IPS-18a (cell line): ENCODE measurements around the gene NOC4L.

Experiments used
- H3K27ac ChIP-seq: one replicate; pipeline ENCODE4 v1.5.1; 2013; ENCODE audit warnings: low read length
- H3K27me3 ChIP-seq: one replicate; pipeline ENCODE4 v1.6.1; 2013; ENCODE audit warnings: mild to moderate bottlenecking, low read length; ENCODE audit not compliant: control insufficient read depth, insufficient read depth
- H3K36me3 ChIP-seq: one replicate; pipeline ENCODE4 v1.6.1; 2013; ENCODE audit warnings: low read depth, low read length; ENCODE audit not compliant: control insufficient read depth
- H3K4me1 ChIP-seq: one replicate; pipeline ENCODE4 v1.6.1; 2013; ENCODE audit warnings: low read depth, low read length; ENCODE audit not compliant: control insufficient read depth
- H3K4me3 ChIP-seq: one replicate; pipeline ENCODE4 v1.5.1; 2013; ENCODE audit warnings: low read length
- H3K9ac ChIP-seq: one replicate; pipeline ENCODE4 v1.6.1; 2013; ENCODE audit warnings: mild to moderate bottlenecking, low read length, moderate library complexity
- H3K9me3 ChIP-seq: one replicate; pipeline ENCODE4 v1.6.1; 2013; ENCODE audit warnings: low read depth, low read length; ENCODE audit not compliant: control insufficient read depth

Gene NOC4L

DNA sequence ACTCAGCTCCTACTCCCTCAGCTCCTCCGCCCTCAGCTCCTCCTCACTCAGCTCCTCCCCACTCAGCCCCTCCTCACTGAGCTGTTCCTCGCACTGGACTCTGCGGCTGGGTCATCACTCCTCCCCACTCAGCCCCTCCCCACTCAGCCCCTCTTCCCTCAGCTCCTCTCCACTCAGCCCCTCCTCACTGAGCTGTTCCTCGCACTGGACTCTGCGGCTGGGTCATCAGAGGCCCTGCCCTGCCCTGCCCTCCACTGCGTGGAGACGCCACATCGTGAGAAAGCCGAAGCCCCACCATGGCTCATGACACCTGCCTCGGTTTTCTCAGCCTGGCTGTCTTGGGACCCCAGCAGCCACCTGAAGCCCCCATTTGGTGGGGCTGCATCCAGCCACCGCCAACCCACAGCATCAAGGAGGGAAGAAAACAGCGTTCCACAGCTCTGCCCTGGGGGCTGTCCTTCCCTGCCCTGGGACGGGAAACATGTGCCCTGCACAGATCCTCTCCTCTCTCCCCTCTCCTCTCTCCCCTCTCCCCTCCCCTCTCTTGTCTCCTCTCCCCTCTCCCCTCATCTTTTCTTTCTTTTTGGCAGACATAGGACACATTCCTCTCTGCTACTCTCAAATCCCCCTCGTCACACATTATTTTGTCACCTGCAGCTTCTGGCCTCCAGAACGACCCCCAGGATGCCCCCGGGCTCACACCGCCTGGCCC, 17.7 kb downstream of the NOC4L start:
- Histone ChIP-seq H3K27ac (no peak overlapping the region), H3K4me1 (no peaks in the 10 kb centered on the region), H3K36me3 (no peaks in the 10 kb centered on the region), H3K4me3 (no peak overlapping the region), H3K9ac (no peak overlapping the region), H3K9me3 (no peaks in the 10 kb centered on the region), H3K27me3 (peaks cover 31% of the 10 kb centered on the region)

DNA sequence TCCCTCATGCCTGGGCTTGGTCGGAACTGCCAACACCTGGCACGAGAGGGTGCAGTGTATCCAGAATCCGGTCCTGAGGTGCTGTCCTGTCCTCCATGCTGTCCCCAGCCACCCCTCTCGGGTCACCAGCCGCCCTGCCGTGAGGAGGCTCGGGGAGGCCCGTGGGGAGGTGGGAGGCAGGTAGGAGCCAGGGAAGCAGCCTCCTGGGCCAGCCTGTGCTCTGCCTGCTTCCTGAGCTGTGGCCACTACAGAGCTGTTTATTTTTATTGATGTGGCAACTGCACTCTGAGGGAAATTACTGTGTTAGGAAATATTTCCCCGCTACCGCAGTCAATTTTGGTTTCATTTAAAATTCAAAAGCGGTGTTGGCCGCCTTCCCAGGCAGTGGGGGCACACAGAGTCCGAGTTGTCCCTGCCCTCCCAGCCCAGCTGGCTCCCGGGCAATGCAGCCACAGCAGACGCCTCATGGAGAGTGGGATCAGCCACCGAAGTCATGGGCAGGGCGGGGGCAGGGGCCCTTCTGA, 18.3 kb downstream of the NOC4L start:
- H3K4me1 ChIP-seq, result no peaks in the 10 kb centered on the region
- H3K36me3 ChIP-seq, result no peaks in the 10 kb centered on the region
- H3K27me3 ChIP-seq, result peaks cover 31% of the 10 kb centered on the region
- no peak overlapping the region for H3K4me3 ChIP-seq
- no peak overlapping the region for H3K9ac ChIP-seq
- no peak overlapping the region for H3K27ac ChIP-seq
- no peaks in the 10 kb centered on the region for H3K9me3 ChIP-seq

DNA sequence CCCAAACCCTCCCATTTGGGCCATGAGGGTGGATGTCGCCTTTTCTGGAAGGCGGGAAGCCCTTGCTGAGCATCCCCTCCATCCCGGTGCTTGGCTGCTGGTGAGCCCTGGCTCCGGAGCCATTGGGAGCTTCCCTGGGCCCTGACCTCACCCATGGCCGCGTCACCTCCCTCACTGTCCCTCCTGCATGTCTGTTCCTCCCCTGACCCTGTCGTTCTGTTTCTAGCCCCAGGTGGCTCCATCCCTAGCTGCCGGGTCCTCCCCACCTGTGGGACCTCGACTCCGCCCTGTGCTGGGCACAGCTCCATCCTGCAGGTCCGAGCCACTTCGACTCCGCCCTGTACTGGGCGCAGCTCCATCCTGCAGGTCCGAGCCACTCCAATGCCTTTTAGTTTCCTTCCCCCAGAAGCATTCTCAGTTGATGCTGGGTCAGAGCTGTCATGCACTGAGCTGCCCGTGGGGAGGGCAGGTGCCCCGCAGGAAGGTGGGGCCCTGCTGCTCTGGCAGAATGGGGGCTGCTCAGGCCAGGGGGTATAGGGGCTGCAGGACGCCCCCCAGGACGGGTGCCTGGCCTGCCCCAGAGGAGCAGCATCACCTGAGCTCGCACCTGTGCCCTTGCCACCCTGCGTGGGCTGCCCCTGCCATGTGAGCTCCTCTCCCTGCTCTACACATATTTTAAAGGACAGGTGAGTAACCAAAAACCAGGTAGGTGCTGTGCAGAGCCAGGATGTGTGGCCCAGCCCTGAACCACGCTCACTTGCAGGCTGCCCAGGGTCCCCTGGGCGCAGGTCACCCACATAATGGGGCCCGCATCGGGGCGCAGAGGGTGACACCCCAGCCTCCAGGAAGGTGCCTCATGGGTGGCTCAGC, 19.0 kb downstream of the NOC4L start:
- Histone ChIP-seq H3K27me3 (peaks cover 31% of the 10 kb centered on the region), H3K4me3 (no peak overlapping the region), H3K9ac (no peak overlapping the region), H3K27ac (no peak overlapping the region), H3K4me1 (no peaks in the 10 kb centered on the region), H3K36me3 (no peaks in the 10 kb centered on the region), H3K9me3 (no peaks in the 10 kb centered on the region)

DNA sequence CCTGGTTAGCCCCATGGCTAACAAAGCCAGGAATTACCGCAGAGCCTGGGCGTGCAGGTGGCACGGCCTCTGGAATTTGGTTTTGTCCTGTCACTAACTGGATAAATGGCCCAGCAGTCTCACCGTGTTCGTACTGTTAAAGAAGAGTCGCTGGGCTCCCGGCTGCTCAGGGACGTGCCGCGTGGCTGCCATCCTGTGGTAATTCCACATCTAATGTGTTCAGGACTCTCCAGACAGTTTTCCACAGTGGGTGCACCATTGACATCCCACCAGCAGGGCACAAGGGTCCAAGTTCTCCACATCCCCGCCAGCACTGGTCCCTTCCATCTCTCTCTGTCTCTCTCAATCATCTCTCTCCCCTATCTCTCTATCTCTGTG, 19.6 kb downstream of the NOC4L start:
- Histone ChIP-seq H3K9ac (no peak overlapping the region), H3K27me3 (peaks cover 31% of the 10 kb centered on the region), H3K4me1 (no peaks in the 10 kb centered on the region), H3K4me3 (no peak overlapping the region), H3K36me3 (no peaks in the 10 kb centered on the region), H3K27ac (no peak overlapping the region), H3K9me3 (no peaks in the 10 kb centered on the region)

DNA sequence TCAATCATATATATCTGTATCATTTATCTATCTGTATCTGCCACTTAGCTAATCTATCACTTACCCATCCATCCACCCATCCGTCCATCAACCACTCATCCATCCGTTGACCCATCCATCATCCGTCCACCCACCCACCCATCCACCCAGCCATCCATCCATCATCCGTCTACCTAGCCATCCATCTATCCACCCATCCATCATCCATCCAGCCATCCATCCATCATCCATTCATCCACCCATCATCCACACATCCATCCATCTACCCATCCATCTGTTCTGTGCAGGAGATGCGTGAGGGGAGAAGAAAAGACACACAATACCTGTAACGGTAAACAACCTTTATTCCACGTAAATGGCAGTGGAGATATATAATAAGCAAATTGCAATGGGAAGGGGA, 20.2 kb downstream of the NOC4L start:
- peaks cover 31% of the 10 kb centered on the region for H3K27me3 ChIP-seq
- H3K27ac ChIP-seq, result no peak overlapping the region
- H3K4me3 ChIP-seq, result no peak overlapping the region
- no peaks in the 10 kb centered on the region for H3K4me1 ChIP-seq
- no peak overlapping the region for H3K9ac ChIP-seq
- no peaks in the 10 kb centered on the region for H3K9me3 ChIP-seq
- H3K36me3 ChIP-seq, result no peaks in the 10 kb centered on the region

DNA sequence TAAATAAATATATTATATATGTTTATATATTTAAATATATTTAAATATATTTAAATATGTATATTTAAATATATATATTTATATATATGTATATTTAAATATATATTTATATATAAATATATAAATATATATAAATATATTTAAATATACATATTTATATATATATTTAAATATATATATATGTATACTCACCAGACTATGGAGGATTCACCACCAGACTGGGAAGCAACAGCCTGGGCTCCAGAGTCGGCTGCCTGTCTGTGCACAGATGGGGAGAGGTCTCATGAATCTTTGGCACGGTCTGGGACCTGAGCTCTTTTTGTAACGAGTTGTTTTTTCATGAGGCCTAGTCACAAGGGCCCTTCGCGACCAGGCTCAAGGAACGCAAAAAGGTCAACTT, 21.3 kb downstream of the NOC4L start:
- H3K27ac ChIP-seq, result no peak overlapping the region
- H3K4me3 ChIP-seq, result no peak overlapping the region
- H3K27me3 ChIP-seq, result peaks cover 40% of the 10 kb centered on the region
- H3K9me3 ChIP-seq, result no peaks in the 10 kb centered on the region
- no peak overlapping the region for H3K9ac ChIP-seq
- no peaks in the 10 kb centered on the region for H3K4me1 ChIP-seq
- no peaks in the 10 kb centered on the region for H3K36me3 ChIP-seq

DNA sequence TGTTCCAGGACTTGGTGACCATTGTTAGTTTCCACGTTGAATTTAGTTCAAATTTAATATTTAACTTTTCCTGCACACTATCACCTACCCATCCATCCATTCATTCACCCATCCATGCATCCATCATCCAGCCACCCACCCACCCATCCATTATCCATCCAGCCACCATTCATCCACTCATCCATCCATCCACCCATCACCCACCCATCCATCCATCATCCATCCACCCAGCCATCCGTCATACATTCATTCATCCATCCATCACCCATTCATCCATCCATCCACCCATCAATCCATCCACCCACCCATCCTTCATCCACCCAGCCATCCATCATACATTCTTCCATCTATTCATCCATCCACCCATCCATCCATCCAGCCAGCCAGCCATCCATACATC, 21.8 kb downstream of the NOC4L start:
- H3K27me3 ChIP-seq, result peaks cover 43% of the 10 kb centered on the region
- no peak overlapping the region for H3K4me3 ChIP-seq
- H3K27ac ChIP-seq, result no peak overlapping the region
- no peaks in the 10 kb centered on the region for H3K36me3 ChIP-seq
- no peak overlapping the region for H3K9ac ChIP-seq
- H3K4me1 ChIP-seq, result no peaks in the 10 kb centered on the region
- no peaks in the 10 kb centered on the region for H3K9me3 ChIP-seq

DNA sequence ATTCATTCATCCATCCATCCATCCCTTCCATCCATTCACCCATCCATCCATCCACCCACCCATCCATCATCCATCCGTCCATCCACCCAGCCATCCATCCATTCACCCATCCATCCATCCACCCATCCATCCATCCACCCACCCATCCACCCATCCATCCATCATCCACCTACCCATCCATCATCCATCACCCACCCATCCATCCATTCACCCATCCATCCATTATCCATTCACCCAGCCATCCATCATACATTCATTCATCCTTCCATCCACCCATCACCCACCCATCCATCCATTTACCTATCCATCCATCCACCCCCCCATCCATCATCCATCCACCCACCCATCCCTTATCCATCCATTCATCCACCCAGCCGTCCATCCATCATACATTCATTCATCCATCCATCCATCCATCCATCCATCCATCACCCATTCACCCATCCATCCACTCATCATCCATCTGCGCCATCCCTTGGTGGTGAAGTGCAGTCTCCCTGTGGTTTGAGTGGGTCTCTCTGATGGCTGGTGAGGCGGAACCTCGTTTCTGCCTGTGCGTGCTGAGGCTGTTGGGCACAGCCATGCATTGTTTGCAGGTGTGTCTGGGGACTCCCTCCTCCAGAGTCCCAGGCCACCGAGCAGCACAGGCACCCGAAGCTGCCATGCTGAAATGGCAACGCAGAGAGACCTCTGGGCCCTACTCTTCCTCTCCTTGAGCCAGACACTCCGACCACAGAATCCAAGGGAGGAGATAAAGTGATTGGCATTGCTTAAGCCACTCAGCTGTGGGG, 22.7 kb downstream of the NOC4L start:
- Histone ChIP-seq H3K27me3 (peaks cover 44% of the 10 kb centered on the region), H3K4me3 (no peak overlapping the region), H3K9ac (no peak overlapping the region), H3K9me3 (no peaks in the 10 kb centered on the region), H3K36me3 (no peaks in the 10 kb centered on the region), H3K4me1 (no peaks in the 10 kb centered on the region), H3K27ac (no peak overlapping the region)

DNA sequence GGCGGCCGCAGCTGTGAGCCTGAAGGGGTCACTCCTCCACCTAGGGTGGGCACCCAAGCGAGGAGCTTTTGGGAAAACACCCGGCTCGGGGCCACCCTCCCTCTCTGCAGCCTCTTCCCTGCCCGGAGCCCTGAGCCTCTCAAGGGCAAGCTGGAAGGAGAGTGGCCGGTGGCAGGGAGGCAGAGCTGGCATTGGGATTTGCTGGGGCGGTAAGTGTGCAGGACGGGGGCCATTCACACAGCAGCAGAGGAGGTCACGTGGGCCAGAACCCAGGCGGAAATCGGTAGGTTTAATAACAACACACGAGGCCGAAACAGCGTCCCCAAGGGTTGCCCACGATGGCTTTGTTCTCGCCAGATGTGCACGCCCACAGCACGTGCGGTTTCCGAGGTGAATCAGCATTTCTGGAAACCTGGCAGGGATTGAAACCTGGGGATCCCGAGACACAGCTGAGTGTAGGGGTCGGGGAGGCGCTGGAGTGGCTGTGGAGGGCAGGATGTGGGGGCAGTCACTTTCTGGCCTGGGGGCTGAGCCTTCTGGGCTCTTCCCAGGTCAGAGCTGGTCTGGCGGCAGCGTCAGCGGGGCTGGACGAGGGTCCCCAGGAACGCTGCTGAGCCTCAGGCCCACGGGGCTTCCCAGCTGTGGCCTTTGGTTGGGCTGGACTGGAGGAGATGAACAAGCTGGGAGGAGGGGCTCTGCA, 23.5 kb downstream of the NOC4L start:
- Histone ChIP-seq H3K9ac (no peak overlapping the region), H3K36me3 (no peaks in the 10 kb centered on the region), H3K4me1 (no peaks in the 10 kb centered on the region), H3K27me3 (peaks cover 41% of the 10 kb centered on the region), H3K4me3 (no peak overlapping the region), H3K27ac (no peak overlapping the region), H3K9me3 (no peaks in the 10 kb centered on the region)

DNA sequence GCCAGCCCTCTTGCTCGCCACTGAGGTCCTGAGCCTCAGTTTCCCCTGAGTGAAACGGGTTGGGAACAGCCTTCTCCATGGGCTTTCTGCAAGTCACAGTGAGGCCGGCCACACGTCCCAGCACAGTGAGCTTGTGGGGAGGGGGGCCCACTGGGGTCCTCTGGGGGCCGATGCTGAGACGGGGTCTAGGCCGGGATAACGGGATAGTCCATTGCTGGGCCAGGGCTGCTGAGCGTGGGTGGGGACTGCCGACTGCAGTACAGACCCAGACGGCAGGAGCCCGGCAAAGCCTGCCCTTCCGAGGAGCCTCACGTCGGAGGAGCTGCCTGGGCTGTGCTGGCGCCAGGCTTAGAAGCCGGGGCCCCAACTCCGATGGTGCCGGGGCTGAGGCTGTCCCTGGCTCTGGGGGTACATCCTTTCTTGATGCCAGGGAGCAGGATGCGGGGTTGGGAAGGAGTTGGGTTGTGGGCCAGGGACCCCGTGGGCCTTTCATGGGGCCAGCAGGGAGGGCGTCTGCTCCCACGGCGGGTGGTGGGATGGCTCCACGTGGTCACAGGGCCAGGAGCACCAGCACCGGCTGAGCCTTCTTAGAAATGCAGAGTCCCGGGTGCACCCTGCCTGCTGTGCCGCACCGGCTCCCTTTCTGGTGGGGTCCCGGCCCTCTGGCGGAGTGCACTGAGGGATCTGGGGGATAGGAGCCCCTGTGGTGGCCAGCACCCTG, 24.2 kb downstream of the NOC4L start:
- Histone ChIP-seq H3K9ac (no peak overlapping the region), H3K4me1 (no peaks in the 10 kb centered on the region), H3K4me3 (no peak overlapping the region), H3K27ac (no peak overlapping the region), H3K27me3 (peaks cover 36% of the 10 kb centered on the region), H3K9me3 (no peaks in the 10 kb centered on the region), H3K36me3 (no peaks in the 10 kb centered on the region)
